Left ventricle myocardium inferior (tissue), 1 donor: ENCODE data around the gene CDHR2. TPM values are rescaled to one million over a fixed set of nuclear protein-coding genes. Genes with fewer than 3 reads are reported as not detected.

Experiments
- DNase-seq: peaks from one replicate; pipeline ENCODE4 v3.0.0-alpha.2; 2020
- H3K27ac ChIP-seq: fragments of 200-600 bp; replicated peaks from 2 replicates; pipeline ENCODE4 v1.8.0; 2021
- H3K27me3 ChIP-seq: fragments of 200-600 bp; 2 replicates; pipeline ENCODE4 v1.8.0; 2021; ENCODE audit warnings: low read depth
- H3K36me3 ChIP-seq: fragments of 200-600 bp; 2 replicates; pipeline ENCODE4 v1.8.0; 2021
- H3K4me1 ChIP-seq: fragments of 200-600 bp; 2 replicates; pipeline ENCODE4 v1.8.0; 2021
- H3K4me3 ChIP-seq: fragments of 200-600 bp; 2 replicates; pipeline ENCODE4 v1.8.0; 2021; ENCODE audit warnings: mild to moderate bottlenecking, moderate library complexity
- H3K9me3 ChIP-seq: fragments of 200-600 bp; replicated peaks from 2 replicates; pipeline ENCODE4 v1.8.0; 2021
- intact Hi-C: fragments of 100-400 bp; cut with micrococcal nuclease; formaldehyde crosslinking; loops from one replicate; pipeline ENCODE4 v1.11.0; 2022
- total RNA-seq: library from RNA; stranded (reverse); fragmentation: NEBNext Ultra II Directional; extraction: Animal tissue kit (Norgen Biotek cat#: 25700); gene quantifications from one replicate; pipeline ENCODE4 v1.2.1, GENCODE V29; 2021
- TF ChIP-seq, protein P1 (sequence below): fragments of 200-600 bp; IDR thresholded peaks from 2 replicates; pipeline ENCODE4 v1.8.0; 2021; ENCODE audit warnings: antibody characterized with exemption, mild to moderate bottlenecking, borderline replicate concordance
- donor health status: DM: no; HTN: yes; CAD: no; lungs with severe emphysema.

CDHR2 gene
- total RNA-seq, 1 donor from 2014 or later = 0.33 TPM

DNA sequence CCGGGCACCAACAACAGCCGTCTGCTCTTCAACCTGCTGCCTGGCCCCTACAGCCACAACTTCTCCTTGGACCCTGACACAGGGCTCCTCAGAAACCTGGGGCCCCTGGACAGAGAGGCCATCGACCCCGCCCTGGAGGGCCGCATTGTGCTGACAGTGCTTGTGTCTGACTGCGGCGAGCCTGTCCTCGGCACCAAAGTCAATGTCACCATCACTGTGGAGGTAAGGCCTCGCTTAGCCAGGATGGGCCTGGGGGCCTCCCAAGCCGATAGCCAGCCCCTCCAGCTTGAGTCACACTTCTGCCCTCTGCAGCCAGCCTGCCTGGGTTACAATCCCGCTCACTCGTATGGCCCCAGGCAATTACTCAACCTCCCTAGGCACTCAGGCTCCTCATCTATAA, 32.2 kb downstream of the CDHR2 start:
- no peak overlapping the region for H3K4me3 ChIP-seq

DNA sequence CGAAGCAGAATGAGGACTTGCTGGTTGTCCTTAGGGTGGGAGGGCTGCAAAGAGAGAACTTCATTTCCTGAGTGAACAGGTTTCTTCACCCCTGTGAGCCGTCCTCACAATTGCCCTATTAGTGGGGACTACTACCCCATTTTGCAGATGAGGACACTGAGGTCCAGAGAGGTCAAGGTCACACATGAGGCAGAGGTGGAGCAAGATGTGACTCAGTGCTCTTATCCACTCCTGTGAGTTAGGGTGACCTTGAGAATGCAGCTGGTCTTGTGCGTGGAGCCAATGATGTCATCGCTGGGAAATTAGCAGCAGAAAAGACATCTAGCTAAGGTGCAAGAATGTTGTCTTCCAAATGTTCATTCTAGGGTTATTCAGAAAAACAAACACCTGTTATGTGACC, 33.9 kb downstream of the CDHR2 start:
- DNase-seq = no peak
- Histone ChIP-seq H3K9me3 (peaks cover 23% of the 10 kb centered on the region), H3K27me3 (peaks cover 6% of the 10 kb centered on the region), H3K4me1 (no peaks in the 10 kb centered on the region), H3K27ac (no peak overlapping the region), H3K36me3 (no peaks in the 10 kb centered on the region), H3K4me3 (no peak overlapping the region)
- intact Hi-C loops = no loop called here
- TF ChIP-seq, protein P1, sequence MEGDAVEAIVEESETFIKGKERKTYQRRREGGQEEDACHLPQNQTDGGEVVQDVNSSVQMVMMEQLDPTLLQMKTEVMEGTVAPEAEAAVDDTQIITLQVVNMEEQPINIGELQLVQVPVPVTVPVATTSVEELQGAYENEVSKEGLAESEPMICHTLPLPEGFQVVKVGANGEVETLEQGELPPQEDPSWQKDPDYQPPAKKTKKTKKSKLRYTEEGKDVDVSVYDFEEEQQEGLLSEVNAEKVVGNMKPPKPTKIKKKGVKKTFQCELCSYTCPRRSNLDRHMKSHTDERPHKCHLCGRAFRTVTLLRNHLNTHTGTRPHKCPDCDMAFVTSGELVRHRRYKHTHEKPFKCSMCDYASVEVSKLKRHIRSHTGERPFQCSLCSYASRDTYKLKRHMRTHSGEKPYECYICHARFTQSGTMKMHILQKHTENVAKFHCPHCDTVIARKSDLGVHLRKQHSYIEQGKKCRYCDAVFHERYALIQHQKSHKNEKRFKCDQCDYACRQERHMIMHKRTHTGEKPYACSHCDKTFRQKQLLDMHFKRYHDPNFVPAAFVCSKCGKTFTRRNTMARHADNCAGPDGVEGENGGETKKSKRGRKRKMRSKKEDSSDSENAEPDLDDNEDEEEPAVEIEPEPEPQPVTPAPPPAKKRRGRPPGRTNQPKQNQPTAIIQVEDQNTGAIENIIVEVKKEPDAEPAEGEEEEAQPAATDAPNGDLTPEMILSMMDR = no peak

More for the DNA sequence above, 32.2 kb downstream of the CDHR2 start:
- no peaks in the 10 kb centered on the region for H3K36me3 ChIP-seq
- TF ChIP-seq, protein P1 = no peak
- peaks cover 22% of the 10 kb centered on the region for H3K9me3 ChIP-seq
- DNase-seq = no peak
- H3K4me1 ChIP-seq = no peaks in the 10 kb centered on the region
- peaks cover 18% of the 10 kb centered on the region for H3K27me3 ChIP-seq
- intact Hi-C loops = no loop called here
- no peak overlapping the region for H3K27ac ChIP-seq

DNA sequence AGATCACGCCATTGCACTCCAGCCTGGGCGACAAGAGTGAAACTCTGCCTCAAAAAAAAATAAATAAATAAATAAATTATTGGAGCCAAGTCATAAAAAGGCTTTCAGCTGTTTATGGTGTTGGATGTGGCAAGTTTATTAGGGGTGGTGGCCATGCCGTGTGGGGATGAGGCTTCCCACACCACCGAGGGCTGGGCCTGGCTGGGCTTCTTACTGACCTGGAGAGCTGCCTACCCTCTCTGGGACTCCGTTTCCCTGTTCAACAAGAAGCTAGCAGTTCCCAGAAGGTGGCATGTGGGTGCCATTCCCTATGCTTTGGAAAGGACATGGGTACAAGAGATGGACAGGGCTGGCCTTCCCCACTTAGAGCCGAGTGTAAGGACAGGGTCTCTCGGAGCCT, 38.3 kb downstream of the CDHR2 start:
- no peaks in the 10 kb centered on the region for H3K4me1 ChIP-seq
- H3K36me3 ChIP-seq = no peaks in the 10 kb centered on the region
- TF ChIP-seq, protein P1 = no peak
- no peak overlapping the region for H3K4me3 ChIP-seq
- DNase-seq = no peak
- no peak overlapping the region for H3K27ac ChIP-seq
- peaks cover 4% of the 10 kb centered on the region for H3K27me3 ChIP-seq
- intact Hi-C loops = loop anchor here (5.0 kb wide), 1 partner anchor 165 kb away; no protein-coding TSS in a partner anchor
- peaks cover 23% of the 10 kb centered on the region for H3K9me3 ChIP-seq

DNA sequence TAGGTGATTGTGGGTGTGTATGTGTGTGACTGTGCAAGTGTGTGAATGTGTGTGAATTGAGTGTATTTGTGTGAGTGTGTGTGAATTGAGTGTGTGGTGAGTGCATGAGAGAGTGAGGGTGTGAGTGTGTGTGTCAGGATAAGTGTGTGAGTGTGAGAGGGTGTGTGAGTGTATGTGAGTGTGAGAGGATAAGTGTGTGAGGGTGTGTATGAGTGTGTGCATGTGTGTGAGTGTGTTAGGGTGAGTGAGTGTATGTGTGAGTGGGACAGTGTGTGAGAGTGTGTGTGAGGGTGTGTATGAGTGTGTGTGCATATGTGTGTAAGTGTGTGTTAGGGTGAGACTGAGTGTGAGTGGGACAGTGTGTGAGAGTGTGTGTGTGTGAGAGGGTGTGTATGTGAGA, 39.2 kb downstream of the CDHR2 start:
- peaks cover 11% of the 10 kb centered on the region for H3K27me3 ChIP-seq
- intact Hi-C loops = loop anchor here (5.0 kb wide), 1 partner anchor 166 kb away; no protein-coding TSS in a partner anchor
- peaks cover 23% of the 10 kb centered on the region for H3K9me3 ChIP-seq
- no peak overlapping the region for H3K27ac ChIP-seq
- H3K4me3 ChIP-seq = no peak overlapping the region
- DNase-seq = no peak
- H3K36me3 ChIP-seq = no peaks in the 10 kb centered on the region
- TF ChIP-seq, protein P1 = no peak
- H3K4me1 ChIP-seq = no peaks in the 10 kb centered on the region

DNA sequence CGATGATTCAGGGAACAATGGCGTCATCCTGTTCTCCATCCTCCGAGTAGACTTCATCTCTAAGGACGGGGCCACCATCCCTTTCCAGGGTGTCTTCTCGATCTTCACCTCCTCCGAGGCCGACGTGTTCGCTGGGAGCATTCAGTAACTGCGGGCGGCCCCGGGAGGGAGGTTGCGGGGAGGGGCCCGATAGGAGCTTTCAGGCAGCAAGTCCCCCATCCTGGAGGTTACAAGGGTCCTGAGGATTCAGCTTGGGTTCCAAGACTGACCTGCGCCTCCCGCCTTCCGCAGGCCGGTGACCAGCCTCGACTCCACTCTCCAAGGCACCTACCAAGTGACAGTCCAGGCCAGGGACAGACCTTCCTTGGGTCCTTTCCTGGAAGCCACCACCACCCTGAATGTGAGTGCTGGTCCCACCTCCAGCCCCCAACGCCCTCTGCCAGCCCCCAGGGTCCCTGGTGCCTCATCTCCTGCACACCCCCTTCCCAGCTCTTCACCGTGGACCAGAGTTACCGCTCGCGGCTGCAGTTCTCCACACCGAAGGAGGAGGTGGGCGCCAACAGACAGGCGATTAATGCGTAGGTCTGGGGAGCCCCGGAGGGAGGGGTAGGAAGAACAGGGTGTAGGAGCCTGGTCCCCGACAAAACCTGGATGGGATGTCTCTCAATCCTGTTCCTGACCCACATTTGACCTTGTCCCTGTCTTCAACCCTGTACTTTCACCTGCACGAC, 40.1 kb downstream of the CDHR2 start:
- no peaks in the 10 kb centered on the region for H3K36me3 ChIP-seq
- TF ChIP-seq, protein P1 = no peak
- H3K4me1 ChIP-seq = no peaks in the 10 kb centered on the region
- intact Hi-C loops = loop anchor here (5.0 kb wide), 1 partner anchor 167 kb away; no protein-coding TSS in a partner anchor
- H3K27me3 ChIP-seq = peaks cover 16% of the 10 kb centered on the region
- H3K9me3 ChIP-seq = peaks cover 23% of the 10 kb centered on the region
- no peak overlapping the region for H3K4me3 ChIP-seq
- H3K27ac ChIP-seq = no peak overlapping the region
- no peak for DNase-seq
